Measurements from ENCODE around the gene XXYLT1.

- no peak for TF ChIP-seq POLR2A (IDR thresholded peaks at IDR 0.05; ENCODE audit: low read depth, low read length)
- no peak for TF ChIP-seq POLR2AphosphoS5 (IDR thresholded peaks at IDR 0.05; ENCODE audit: low read depth, low read length)
Observed at GRCh38 chr3:195236801-195237570, 34.0 kb downstream of the XXYLT1 start.
